HFFc6 (cell line): ENCODE data around the gene NUFIP2. TPM values are rescaled to one million over a fixed set of nuclear protein-coding genes. Genes with fewer than 3 reads are reported as not detected.

ENCODE experiments used
- DNase-seq: peaks from one replicate; pipeline ENCODE4 v3.0.0-alpha.2; 2018
- H3K27ac Mint-ChIP-seq: 2 replicates; pipeline ENCODE4 v1.8.0; 2020; ENCODE audit warnings: mild to moderate bottlenecking, mixed read lengths
- H3K27me3 Mint-ChIP-seq: 2 replicates; pipeline ENCODE4 v1.8.0; 2021; ENCODE audit warnings: mild to moderate bottlenecking, moderate library complexity, mixed read lengths; ENCODE audit not compliant: insufficient read depth
- H3K36me3 Mint-ChIP-seq: 2 replicates; pipeline ENCODE4 v1.8.0; 2021; ENCODE audit warnings: low read depth, mixed read lengths
- H3K4me1 Mint-ChIP-seq: 2 replicates; pipeline ENCODE4 v1.8.0; 2020; ENCODE audit warnings: low read depth, mixed read lengths
- H3K4me3 Mint-ChIP-seq: 2 replicates; pipeline ENCODE4 v1.8.0; 2020; ENCODE audit warnings: mild to moderate bottlenecking, moderate library complexity, mixed read lengths
- H3K9me3 Mint-ChIP-seq: 2 replicates; pipeline ENCODE4 v1.8.0; 2020; ENCODE audit warnings: mild to moderate bottlenecking, mixed read lengths
- total RNA-seq, 6 experiments: library from RNA; stranded (reverse); fragmentation: NEBNext Ultra II Directional; extraction: Animal tissue kit (Norgen Biotek cat#: 25700); gene quantifications; 2 replicates in 1 of 6; 3 replicates in 5 of 6; pipeline ENCODE4 v1.2.3, GENCODE V29; 2021
- TF ChIP-seq, protein P1 (sequence below): fragments of 200-600 bp; sonication (generic); IDR thresholded peaks from 2 replicates; pipeline ENCODE4 v1.5.0; 2021; ENCODE audit warnings: antibody characterized with exemption, mild to moderate bottlenecking

NUFIP2 gene
- total RNA-seq, 6 experiments from 2014 or later = 43.8 to 51.8 (median 49.9) TPM

GRCh38 chr17:29299031-29299430, 5.1 kb upstream of the NUFIP2 start:
- H3K27ac Mint-ChIP-seq = no peak overlapping the region
- 0 out of 2 replicates have a peak, but pooled peaks cover under 1% of the 10 kb centered on the region for H3K36me3 Mint-ChIP-seq
- H3K9me3 Mint-ChIP-seq = no peaks in the 10 kb centered on the region
- peaks cover 5% of the 10 kb centered on the region; the same call in 1 of the 2 replicates for H3K27me3 Mint-ChIP-seq
- no peak overlapping the region for H3K4me3 Mint-ChIP-seq
- DNase-seq = no peak
- TF ChIP-seq, protein P1, sequence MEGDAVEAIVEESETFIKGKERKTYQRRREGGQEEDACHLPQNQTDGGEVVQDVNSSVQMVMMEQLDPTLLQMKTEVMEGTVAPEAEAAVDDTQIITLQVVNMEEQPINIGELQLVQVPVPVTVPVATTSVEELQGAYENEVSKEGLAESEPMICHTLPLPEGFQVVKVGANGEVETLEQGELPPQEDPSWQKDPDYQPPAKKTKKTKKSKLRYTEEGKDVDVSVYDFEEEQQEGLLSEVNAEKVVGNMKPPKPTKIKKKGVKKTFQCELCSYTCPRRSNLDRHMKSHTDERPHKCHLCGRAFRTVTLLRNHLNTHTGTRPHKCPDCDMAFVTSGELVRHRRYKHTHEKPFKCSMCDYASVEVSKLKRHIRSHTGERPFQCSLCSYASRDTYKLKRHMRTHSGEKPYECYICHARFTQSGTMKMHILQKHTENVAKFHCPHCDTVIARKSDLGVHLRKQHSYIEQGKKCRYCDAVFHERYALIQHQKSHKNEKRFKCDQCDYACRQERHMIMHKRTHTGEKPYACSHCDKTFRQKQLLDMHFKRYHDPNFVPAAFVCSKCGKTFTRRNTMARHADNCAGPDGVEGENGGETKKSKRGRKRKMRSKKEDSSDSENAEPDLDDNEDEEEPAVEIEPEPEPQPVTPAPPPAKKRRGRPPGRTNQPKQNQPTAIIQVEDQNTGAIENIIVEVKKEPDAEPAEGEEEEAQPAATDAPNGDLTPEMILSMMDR = no peak
- peaks cover 12% of the 10 kb centered on the region for H3K4me1 Mint-ChIP-seq

GRCh38 chr17:29295420-29295819, 1.5 kb upstream of the NUFIP2 start:
- H3K9me3 Mint-ChIP-seq = peaks cover 4% of the 10 kb centered on the region; the same call in 1 of the 2 replicates
- DNase-seq = no peak
- H3K27me3 Mint-ChIP-seq = peaks cover 9% of the 10 kb centered on the region
- H3K36me3 Mint-ChIP-seq = peaks cover 22% of the 10 kb centered on the region
- TF ChIP-seq, protein P1 = no peak
- H3K4me3 Mint-ChIP-seq = no peak overlapping the region
- H3K27ac Mint-ChIP-seq = no peak overlapping the region; the same call in 1 of the 2 replicates
- H3K4me1 Mint-ChIP-seq = peaks cover 24% of the 10 kb centered on the region

GRCh38 chr17:29294580-29294900, 592 bp upstream of the NUFIP2 start:
- Mint-ChIP-seq H3K27me3 (peaks cover 9% of the 10 kb centered on the region), H3K4me3 (peak overlapping the region; percentile 99), H3K27ac (peak overlapping the region; percentile 97), H3K36me3 (peaks cover 28% of the 10 kb centered on the region), H3K9me3 (peaks cover 4% of the 10 kb centered on the region; the same call in 1 of the 2 replicates), H3K4me1 (peaks cover 32% of the 10 kb centered on the region)
- DNase-seq = no peak
- TF ChIP-seq, protein P1 = no peak

GRCh38 chr17:29292992-29293889, 707 bp downstream of the NUFIP2 start:
- peak; percentile 30 for DNase-seq
- peak overlapping the region; percentile 99 for H3K4me3 Mint-ChIP-seq
- peaks cover 9% of the 10 kb centered on the region for H3K27me3 Mint-ChIP-seq
- H3K4me1 Mint-ChIP-seq = peaks cover 45% of the 10 kb centered on the region
- peaks cover 4% of the 10 kb centered on the region; the same call in 1 of the 2 replicates for H3K9me3 Mint-ChIP-seq
- H3K36me3 Mint-ChIP-seq = peaks cover 35% of the 10 kb centered on the region
- peak overlapping the region; percentile 97 for H3K27ac Mint-ChIP-seq
- TF ChIP-seq, protein P1 = no peak

GRCh38 chr17:29292071-29292991, 1.6 kb downstream of the NUFIP2 start:
- H3K27me3 Mint-ChIP-seq = peaks cover 9% of the 10 kb centered on the region
- H3K4me1 Mint-ChIP-seq = peaks cover 53% of the 10 kb centered on the region
- peaks cover 39% of the 10 kb centered on the region for H3K36me3 Mint-ChIP-seq
- TF ChIP-seq, protein P1 = no peak
- H3K27ac Mint-ChIP-seq = peak overlapping the region; percentile 97
- H3K4me3 Mint-ChIP-seq = peak overlapping the region; percentile 99
- peaks cover 4% of the 10 kb centered on the region; the same call in 1 of the 2 replicates for H3K9me3 Mint-ChIP-seq
- DNase-seq = no peak
